ENCODE results near the gene ARSJ. TPM values are rescaled to one million over a fixed set of nuclear protein-coding genes. Genes with fewer than 3 reads are reported as not detected.

The ARSJ gene
- total RNA-seq, 1 donor from 2014 or later = 61.7 TPM

- H3K9me3 Mint-ChIP-seq (ENCODE audit: unreplicated experiment) = peaks cover 27% of the 10 kb centered on the region
- H3K4me3 Mint-ChIP-seq (ENCODE audit: unreplicated experiment) = peak overlapping the region; percentile 93
- H3K4me1 Mint-ChIP-seq (ENCODE audit: unreplicated experiment) = peaks cover 68% of the 10 kb centered on the region
- peaks cover 42% of the 10 kb centered on the region for H3K36me3 Mint-ChIP-seq (ENCODE audit: unreplicated experiment)
- TF ChIP-seq CTCF (IDR thresholded peaks at IDR 0.05) = no peak
- no peak for DNase-seq (ENCODE audit: extremely low spot score, unreplicated experiment)
- H3K27ac Mint-ChIP-seq (ENCODE audit: unreplicated experiment) = peak overlapping the region; percentile 98
- no peaks in the 10 kb centered on the region for H3K27me3 Mint-ChIP-seq (ENCODE audit: unreplicated experiment)
These were observed 6.7 kb downstream of the ARSJ start for GRCh38 chr4:113972781-113973180.

- Mint-ChIP-seq H3K36me3 (ENCODE audit: unreplicated experiment) (peaks cover 47% of the 10 kb centered on the region), H3K4me3 (ENCODE audit: unreplicated experiment) (no peak overlapping the region), H3K27ac (ENCODE audit: unreplicated experiment) (peak overlapping the region; percentile 98), H3K27me3 (ENCODE audit: unreplicated experiment) (no peaks in the 10 kb centered on the region), H3K9me3 (ENCODE audit: unreplicated experiment) (peaks cover 27% of the 10 kb centered on the region), H3K4me1 (ENCODE audit: unreplicated experiment) (peaks cover 75% of the 10 kb centered on the region)
- no peak for TF ChIP-seq CTCF (IDR thresholded peaks at IDR 0.05)
- no peak for DNase-seq (ENCODE audit: extremely low spot score, unreplicated experiment)
These were observed 7.6 kb downstream of the ARSJ start for GRCh38 chr4:113971706-113972360.

- H3K27me3 Mint-ChIP-seq (ENCODE audit: unreplicated experiment) = no peaks in the 10 kb centered on the region
- peaks cover 73% of the 10 kb centered on the region for H3K4me1 Mint-ChIP-seq (ENCODE audit: unreplicated experiment)
- DNase-seq (ENCODE audit: extremely low spot score, unreplicated experiment) = no peak
- H3K27ac Mint-ChIP-seq (ENCODE audit: unreplicated experiment) = peak overlapping the region; percentile 85
- H3K9me3 Mint-ChIP-seq (ENCODE audit: unreplicated experiment) = peaks cover 29% of the 10 kb centered on the region
- no peak for TF ChIP-seq CTCF (IDR thresholded peaks at IDR 0.05)
- no peak overlapping the region for H3K4me3 Mint-ChIP-seq (ENCODE audit: unreplicated experiment)
- H3K36me3 Mint-ChIP-seq (ENCODE audit: unreplicated experiment) = peaks cover 49% of the 10 kb centered on the region
These were observed 9.6 kb downstream of the ARSJ start for GRCh38 chr4:113969709-113970334.

- peaks cover 38% of the 10 kb centered on the region for H3K36me3 Mint-ChIP-seq (ENCODE audit: unreplicated experiment)
- no peak for TF ChIP-seq CTCF (IDR thresholded peaks at IDR 0.05)
- peak overlapping the region; percentile 59 for H3K27ac Mint-ChIP-seq (ENCODE audit: unreplicated experiment)
- no peak for DNase-seq (ENCODE audit: extremely low spot score, unreplicated experiment)
- H3K4me1 Mint-ChIP-seq (ENCODE audit: unreplicated experiment) = peaks cover 74% of the 10 kb centered on the region
- H3K27me3 Mint-ChIP-seq (ENCODE audit: unreplicated experiment) = no peaks in the 10 kb centered on the region
- no peak overlapping the region for H3K4me3 Mint-ChIP-seq (ENCODE audit: unreplicated experiment)
- H3K9me3 Mint-ChIP-seq (ENCODE audit: unreplicated experiment) = peaks cover 17% of the 10 kb centered on the region
These were observed 11.0 kb downstream of the ARSJ start for GRCh38 chr4:113968473-113968872.

- DNase-seq (ENCODE audit: extremely low spot score, unreplicated experiment) = no peak
- H3K27me3 Mint-ChIP-seq (ENCODE audit: unreplicated experiment) = no peaks in the 10 kb centered on the region
- TF ChIP-seq CTCF (IDR thresholded peaks at IDR 0.05) = no peak
- H3K4me1 Mint-ChIP-seq (ENCODE audit: unreplicated experiment) = peaks cover 74% of the 10 kb centered on the region
- peaks cover 34% of the 10 kb centered on the region for H3K36me3 Mint-ChIP-seq (ENCODE audit: unreplicated experiment)
- H3K4me3 Mint-ChIP-seq (ENCODE audit: unreplicated experiment) = no peak overlapping the region
- H3K9me3 Mint-ChIP-seq (ENCODE audit: unreplicated experiment) = peaks cover 10% of the 10 kb centered on the region
- no peak overlapping the region for H3K27ac Mint-ChIP-seq (ENCODE audit: unreplicated experiment)
These were observed 11.8 kb downstream of the ARSJ start for GRCh38 chr4:113967687-113968086.
